Epithelial cell of proximal tubule (primary cell): ENCODE measurements around the gene ZNF672. TPM values are rescaled to one million over a fixed set of nuclear protein-coding genes. Genes with fewer than 3 reads are reported as not detected.
A peak's percentile ranks its signal among the peaks of the same experiment; 100 is the strongest.

Experiments used
- DNase-seq: peaks from one replicate; pipeline ENCODE4 v3.0.0-alpha.2; 2011; ENCODE audit warnings: low read depth
- H3K4me3 ChIP-seq: 2 replicates; pipeline ENCODE4 v1.5.1; 2011; ENCODE audit warnings: low read depth, mild to moderate bottlenecking, low read length
- CTCF ChIP-seq: conservative IDR thresholded peaks from 2 replicates; pipeline ENCODE4 v1.5.1; 2012; ENCODE audit warnings: low read depth, mild to moderate bottlenecking, low read length
- total RNA-seq: library from RNA; depleted of rRNA; stranded (reverse); fragments of >200 nt; gene quantifications from 2 replicates; pipeline ENCODE4 v1.2.3, GENCODE V29; 2015

Gene ZNF672
- total RNA-seq, 1 donor from 2014 or later, result 32.6 TPM

GRCh38 chr1:248856176-248856575, 18.2 kb downstream of the ZNF672 start:
- TF ChIP-seq CTCF, result no peak
- no peak overlapping the region for H3K4me3 ChIP-seq
- no peak for DNase-seq

- no peak for DNase-seq
- peak overlapping the region; percentile 59 for H3K4me3 ChIP-seq
- no peak for TF ChIP-seq CTCF
Measured at GRCh38 chr1:248857201-248857600, 19.2 kb downstream of the ZNF672 start.

- H3K4me3 ChIP-seq, result peak overlapping the region; percentile 59
- no peak for DNase-seq
- no peak for TF ChIP-seq CTCF
Measured at GRCh38 chr1:248857749-248858095, 19.7 kb downstream of the ZNF672 start.

- peak; percentile 54 for TF ChIP-seq CTCF
- H3K4me3 ChIP-seq, result peak overlapping the region; percentile 59
- no peak for DNase-seq
Measured at GRCh38 chr1:248858096-248858890, 20.3 kb downstream of the ZNF672 start.

- H3K4me3 ChIP-seq, result peak within 1 kb of the TSS; percentile 59
- DNase-seq, result peak; percentile 66
- TF ChIP-seq CTCF, result no peak
Measured at GRCh38 chr1:248858891-248859889, 21.2 kb downstream of the ZNF672 start, which contains the start of gene ZNF692. ZNF692 (minus strand) TSS chr1:248859085; CDS start chr1:248858309, 776 bp downstream.

- H3K4me3 ChIP-seq, result no peak overlapping the region
- TF ChIP-seq CTCF, result no peak
- no peak for DNase-seq
Measured at GRCh38 chr1:248860007-248860406, 22.0 kb downstream of the ZNF672 start.
